ENCODE data around the gene MAP6. TPM values are rescaled to one million over a fixed set of nuclear protein-coding genes. Genes with fewer than 3 reads are reported as not detected.

MAP6 gene
- total and polyA plus RNA-seq, 10 of the 15 experiments (the other 5 are each of a cell fraction or from before 2014, with no cell fraction given), result 0.06 to 0.19 (median 0.11) TPM; not detected in 5

GRCh38 chr11:75565916-75566762 is 102.7 kb downstream of the MAP6 start:
- Histone ChIP-seq H3K9me3 (replicated peaks; ENCODE audit: control insufficient read depth, insufficient read depth, low read length) (no peaks in the 10 kb centered on the region), H3K9ac (ENCODE audit: control insufficient read depth, insufficient read depth, low read length) (no peak overlapping the region), H2AFZ (ENCODE audit: control insufficient read depth, low read depth, low read length) (no peak overlapping the region), H3K36me3 (ENCODE audit: control insufficient read depth in 2 of 2, insufficient read depth in 2 of 2, low read length in 1 of 2) (peaks cover 4 to 12% of the 10 kb centered on the region in 2 experiments; a peak in 3 of 4 replicates), H3K27me3 (replicated peaks in 1 of 2; ENCODE audit: control insufficient read depth in 2 of 2, insufficient read depth in 2 of 2, low read length in 1 of 2) (no peaks in the 10 kb centered on the region), H3K4me3 (no peak overlapping the region), H3K27ac (ENCODE audit: control insufficient read depth, insufficient read depth) (no peak overlapping the region), H3K4me1 (ENCODE audit: control insufficient read depth, insufficient read depth, low read length) (peaks cover 5% of the 10 kb centered on the region), H4K20me1 (ENCODE audit: control insufficient read depth, insufficient read depth) (no peaks in the 10 kb centered on the region), H3K79me2 (ENCODE audit: control insufficient read depth, insufficient read depth, low read length) (peaks cover 19% of the 10 kb centered on the region), H3K4me2 (ENCODE audit: control insufficient read depth, insufficient read depth) (no peak overlapping the region)
- POLR2A ChIA-PET, result interaction anchor here (1.0 kb wide), 1 partner anchor 30 kb away, joined by 3 read pairs; no protein-coding TSS in a partner anchor
- WGBS (ENCODE audit: insufficient coverage, insufficient replicate concordance, low lambda C conversion rate, missing lambda C conversion rate), result 91% methylated on average over 43 of the region's 43 CpGs
- RAD21 ChIA-PET (ENCODE audit: unreplicated experiment), result no interaction called here
- TF ChIP-seq POLR2A (IDR thresholded peaks at IDR 0.05; ENCODE audit: low read depth, low read length), result peak; percentile 48
- no peak for TF ChIP-seq NR2F1 (conservative IDR thresholded peaks at IDR 0.05)
- no peak for TF ChIP-seq KDM1A (IDR thresholded peaks at IDR 0.05; ENCODE audit: borderline replicate concordance)
- no peak for TF ChIP-seq HSF1 (IDR thresholded peaks at IDR 0.05; ENCODE audit: low read depth, low read length)
- TF ChIP-seq SIX5 (IDR thresholded peaks at IDR 0.05; ENCODE audit: low read depth, low read length, severe bottlenecking), result no peak
- no peak for TF ChIP-seq ELK1 (IDR thresholded peaks at IDR 0.05; ENCODE audit: low read depth, low read length)
- SMC1A ChIA-PET (ENCODE audit: uncharacterized antibody, unreplicated experiment), result interaction anchor here (0.5 to 1.0 kb wide), 3 partner anchors 9 to 237 kb away, joined by 3 to 4 read pairs (median 3); no protein-coding TSS in a partner anchor
- FAIRE-seq, result no peak
- CTCF ChIA-PET, result no interaction called here
- no TSS peak for BruUV-seq (replicated peaks)
- intact Hi-C loops (cut with micrococcal nuclease; ENCODE audit: unreplicated experiment), result no loop called here
- in situ Hi-C loops (cut with MboI), result no loop called here
- ATAC-seq, result no peak
- no peak for DNase-seq (ENCODE audit: low read depth, low spot score)

Measured in GM12878 (cell line).